OCI-M1 (cell line): ENCODE results near the gene FBXO8.
A peak's percentile ranks its signal among the peaks of the same experiment; 100 is the strongest.
"Not testable (repeated sequence)": the region's sequence is repeated elsewhere in the genome, so short reads cannot be mapped to it uniquely, and the experiment has no call there.

Experiments used
- DNase-seq: peaks from one replicate; lab custom pipeline; 2025; lab: John Stamatoyannopoulos, UW

FBXO8 gene, protein sequence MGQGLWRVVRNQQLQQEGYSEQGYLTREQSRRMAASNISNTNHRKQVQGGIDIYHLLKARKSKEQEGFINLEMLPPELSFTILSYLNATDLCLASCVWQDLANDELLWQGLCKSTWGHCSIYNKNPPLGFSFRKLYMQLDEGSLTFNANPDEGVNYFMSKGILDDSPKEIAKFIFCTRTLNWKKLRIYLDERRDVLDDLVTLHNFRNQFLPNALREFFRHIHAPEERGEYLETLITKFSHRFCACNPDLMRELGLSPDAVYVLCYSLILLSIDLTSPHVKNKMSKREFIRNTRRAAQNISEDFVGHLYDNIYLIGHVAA

DNA sequence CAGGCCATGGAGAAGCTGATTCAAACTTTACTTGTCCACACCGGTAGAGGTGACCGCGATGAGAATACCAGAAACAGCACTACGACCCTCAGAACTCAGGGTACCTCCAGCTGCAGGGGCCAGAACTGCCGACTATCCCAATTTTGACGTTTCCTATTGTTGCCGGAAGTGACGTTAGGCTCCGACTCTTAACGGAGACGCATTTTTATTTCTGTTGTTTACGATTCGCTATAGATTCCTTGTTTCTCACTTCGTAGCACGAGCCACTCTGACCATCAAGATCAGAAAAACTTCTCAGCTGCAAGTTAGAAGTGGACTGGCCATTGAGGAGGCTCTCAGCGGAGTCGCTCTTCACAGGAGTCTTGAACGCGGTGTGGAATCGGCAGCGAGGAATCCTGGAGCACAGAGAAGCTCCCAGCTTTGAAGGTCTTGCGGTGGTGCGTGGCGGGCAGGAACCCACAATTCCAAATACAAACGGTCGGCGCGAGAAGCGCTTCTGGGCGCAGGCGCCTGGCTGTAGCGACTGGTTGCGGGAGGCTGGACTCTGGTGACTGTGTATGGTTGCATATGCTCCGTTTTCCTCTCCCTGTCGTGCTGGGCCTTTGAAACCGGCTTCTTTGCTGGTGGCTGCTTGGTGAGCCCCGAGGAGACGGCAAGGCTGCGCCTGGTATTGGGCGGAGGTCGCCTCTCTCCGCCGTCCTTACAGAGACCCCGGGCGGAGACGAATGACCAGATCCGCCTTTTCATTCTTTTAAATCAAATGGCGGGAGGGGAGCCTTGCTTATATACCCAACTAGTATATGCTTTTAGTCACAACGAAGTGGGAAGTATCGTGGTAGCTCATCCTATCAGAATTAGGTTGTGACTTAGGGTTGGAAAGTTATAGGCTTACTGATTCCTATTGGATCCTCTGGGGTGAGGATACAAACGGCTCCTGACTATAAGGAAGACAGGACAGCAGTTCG, at the start of gene FBXO8, which contains the start of gene CEP44:
Gene FBXO8, minus strand, starts transcription at position 161 of the 965 bp plus-strand sequence. CDS start 20,575 bp downstream, outside the sequence.
Gene CEP44, plus strand, starts transcription at position 405 of the 965 bp plus-strand sequence. CDS start 15,211 bp downstream, outside the sequence.
- peak; percentile 89 for DNase-seq

DNA sequence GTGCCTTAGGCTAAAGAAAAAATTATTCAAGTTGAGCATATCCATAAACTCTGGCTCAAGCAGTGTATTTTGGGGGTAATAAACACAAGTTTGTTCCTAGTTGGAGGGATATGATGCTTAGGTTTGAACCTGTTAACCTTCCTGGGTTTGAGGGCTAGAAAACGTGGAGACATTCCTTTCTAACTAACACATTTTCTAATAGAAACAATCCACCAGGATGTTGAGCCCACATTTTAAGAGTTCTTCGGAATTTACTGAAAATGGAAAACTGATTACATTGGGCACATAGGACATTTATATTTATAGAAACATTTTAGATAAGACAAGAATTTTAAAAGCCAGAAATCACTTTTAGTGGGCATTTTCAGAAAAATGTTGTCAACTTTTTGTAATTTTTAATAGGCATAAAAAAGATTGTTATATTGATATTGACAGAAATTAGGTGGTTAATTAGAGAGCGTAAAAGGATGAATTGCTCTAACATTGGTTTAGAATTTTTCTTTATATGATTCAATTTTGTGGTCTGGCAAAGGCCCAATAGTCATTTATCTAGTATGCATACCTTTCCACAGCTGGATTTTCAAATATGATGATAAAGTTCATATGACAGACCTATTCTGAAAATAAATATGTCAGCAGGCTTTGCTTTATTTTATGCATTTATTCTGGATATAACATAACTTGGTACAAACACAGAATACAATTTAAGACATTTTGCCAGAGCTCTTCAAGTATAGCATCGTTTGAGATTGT, 49.5 kb upstream of the FBXO8 start:
- DNase-seq: no peak

DNA sequence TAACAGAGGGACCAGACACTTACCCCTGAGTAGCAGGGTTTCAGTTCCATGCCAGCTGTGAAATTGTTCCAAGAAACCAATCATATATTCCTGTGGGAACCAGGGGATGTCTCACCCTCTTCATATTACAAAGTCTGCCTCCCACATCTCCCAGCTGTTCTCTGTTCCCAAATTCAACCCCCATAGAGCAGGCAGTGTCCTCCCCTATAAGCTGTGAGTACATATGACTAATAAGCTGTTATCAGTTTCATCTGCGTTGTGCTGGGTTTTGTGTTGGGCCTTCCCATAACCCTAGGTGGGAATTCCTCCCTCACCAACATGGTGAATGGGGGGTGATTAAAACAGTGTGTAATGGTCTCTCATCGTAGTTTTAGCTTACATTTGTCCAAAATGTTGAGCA, 41.3 kb upstream of the FBXO8 start:
- DNase-seq: no peak

DNA sequence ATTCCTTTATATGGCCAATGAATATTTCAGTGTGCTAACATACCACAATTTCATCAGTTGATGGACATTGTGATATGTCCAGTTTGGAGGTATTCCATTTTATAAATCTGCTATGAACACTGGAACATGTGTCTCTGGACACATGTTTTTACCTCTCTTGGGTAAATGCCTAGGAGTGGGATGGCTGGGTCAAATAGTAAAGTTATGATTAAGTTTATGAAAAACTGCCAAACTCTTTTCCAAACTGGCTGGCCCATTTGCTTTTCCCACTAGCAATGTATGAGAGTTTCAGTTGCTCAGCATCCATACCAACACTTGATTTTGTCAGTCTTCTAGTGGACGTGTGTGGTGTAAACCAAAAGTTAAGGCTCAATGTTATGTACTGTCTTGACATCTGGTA, 40.8 kb upstream of the FBXO8 start:
- DNase-seq: no peak

DNA sequence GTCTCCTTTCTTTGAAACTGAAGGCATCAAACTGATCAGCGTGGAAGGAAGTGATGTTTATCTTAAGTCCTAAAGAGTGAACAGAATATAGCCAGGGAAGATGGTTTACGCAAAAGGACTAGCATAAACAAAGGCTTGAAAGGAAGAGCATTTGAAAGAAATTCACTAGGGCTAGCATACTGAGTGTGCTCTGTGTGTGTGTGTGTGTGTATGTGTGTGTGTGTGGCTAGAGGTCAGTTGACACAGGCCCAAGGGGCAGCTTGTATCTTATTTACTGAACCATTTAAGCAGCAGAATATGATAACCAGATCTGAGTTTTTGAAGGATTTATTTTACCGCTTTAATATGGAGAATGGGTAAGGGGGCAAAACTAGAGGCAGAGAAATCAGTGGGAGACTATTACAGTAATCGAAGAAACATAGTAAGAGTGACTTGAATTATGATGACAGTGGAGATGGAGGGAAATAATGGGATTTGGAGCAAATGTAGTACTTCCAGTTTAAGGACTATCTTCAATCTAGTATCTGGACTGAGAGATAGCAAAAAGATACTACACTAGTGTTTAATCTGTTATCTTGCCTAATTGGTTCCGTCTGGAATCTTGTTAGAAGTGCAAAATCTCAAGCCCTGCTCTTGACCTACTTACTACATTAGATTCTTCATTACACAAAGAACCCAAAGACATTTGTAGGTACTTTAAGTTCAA, 37.2 kb upstream of the FBXO8 start:
- peak; percentile 76 for DNase-seq

DNA sequence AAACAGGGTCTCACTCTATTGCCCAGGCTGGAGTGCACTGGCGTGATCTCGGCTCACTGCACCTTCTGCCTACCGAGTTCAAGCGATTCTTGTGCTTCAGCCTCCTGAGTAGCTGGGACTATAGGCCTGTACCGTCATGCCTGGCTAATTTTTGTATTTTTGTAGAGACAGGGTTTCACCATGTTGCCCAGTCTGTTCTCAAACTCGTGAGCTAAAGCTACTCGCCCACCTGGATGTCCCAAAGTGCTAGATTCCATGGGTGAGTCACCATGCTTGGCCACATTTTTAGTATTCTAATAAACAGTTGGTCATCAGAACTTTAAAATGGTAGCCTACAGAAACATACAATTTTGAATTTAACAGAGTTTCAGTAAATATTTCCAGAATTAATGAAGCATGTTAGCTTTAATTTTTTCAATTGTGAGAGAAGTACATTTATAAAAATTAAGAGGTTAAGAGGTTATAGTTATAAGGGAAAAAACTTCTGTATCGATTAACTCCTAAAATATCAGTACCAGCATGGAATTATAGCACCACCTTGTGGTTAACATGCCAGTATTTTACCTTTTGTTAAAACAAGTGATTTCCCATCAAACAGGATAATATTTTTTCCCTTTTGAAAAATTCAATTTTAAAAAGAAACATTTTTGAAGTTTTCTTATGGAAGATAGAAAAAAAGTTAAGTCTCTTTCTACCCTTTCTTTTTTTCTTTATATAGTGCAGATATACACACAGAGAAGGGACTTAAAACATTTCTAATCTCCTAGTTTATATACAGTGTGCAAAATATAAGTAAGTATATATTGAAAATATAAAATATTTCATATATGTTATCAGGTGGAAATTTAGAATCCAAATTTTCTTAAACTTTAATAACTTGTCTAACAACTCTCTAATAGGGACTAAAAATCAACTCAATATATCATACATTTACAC, 35.6 kb upstream of the FBXO8 start:
- peak; percentile 71 for DNase-seq

DNA sequence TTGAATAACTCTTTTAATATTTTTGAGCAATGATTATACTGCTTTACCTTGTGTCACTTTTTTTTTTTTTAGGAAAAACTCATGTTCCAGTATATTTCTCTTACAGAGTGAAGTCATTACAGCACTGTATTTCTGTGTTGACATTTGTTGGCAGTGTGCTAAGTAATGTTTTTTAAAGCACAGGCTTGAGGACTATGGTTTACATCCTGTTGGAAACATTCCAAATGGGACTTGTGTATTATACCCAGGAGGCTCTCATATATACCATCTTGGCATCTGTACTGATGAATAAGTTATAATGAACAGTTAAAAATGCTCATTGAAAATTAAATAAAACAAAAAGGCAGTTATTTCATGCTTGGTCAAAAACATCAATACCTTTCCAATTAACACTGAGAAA, 34.1 kb upstream of the FBXO8 start:
- no peak for DNase-seq

DNA sequence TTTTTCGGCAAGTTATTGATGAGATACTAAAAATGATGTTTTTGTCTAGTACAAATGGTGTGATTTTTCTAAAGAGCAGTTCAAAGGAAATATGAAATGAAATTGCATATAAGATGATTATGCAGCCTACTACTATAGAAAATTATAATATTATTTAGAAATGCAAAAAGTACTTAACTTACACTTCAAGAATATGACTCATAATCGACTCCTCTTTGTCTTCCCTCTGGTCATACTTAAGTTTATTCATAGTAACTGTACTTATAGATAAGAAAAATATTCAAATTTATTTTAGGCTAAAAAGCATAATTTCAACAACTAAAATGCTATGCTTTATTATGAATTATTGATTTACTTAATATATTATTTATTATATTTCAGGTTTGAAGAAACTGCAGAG, 33.5 kb upstream of the FBXO8 start:
- DNase-seq: no peak

DNA sequence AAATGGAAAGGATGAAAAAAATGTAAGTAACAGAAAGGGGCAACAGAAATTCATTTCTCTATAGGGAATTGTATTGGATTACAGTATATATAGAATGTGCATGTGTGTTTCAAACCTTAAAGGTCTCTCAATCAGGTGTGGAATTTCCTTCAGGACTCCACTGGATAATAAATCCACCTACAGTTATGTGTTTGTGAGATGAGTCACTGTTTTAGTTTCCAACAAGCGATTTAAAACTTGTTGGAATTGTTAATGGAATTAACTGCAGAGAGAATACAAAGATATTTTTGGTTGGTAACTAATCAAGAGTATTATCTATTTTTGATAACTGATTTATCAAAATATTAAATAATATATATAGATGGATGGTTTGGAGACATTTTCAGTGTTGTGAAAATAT, 33.1 kb upstream of the FBXO8 start:
- no peak for DNase-seq

DNA sequence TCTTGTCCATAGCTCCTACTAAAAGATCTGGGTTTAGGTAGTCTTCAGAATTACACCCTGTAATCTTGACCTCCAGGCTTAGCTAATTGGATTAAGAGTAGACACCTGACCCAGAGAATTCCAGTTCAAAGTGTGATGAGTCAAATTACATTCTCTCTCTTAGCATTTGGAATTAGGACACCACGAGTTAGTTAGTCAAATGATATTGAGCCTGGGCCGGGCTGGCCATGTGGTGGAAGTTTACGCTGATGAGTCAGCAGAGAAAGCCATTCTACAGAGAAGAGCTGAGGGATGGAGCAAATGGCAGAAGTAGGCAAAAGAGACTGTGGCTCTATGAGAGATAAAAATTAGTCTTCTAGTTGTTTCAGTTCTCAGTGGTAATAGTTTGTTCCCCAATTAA, 31.3 kb upstream of the FBXO8 start:
- peak; percentile 79 for DNase-seq

DNA sequence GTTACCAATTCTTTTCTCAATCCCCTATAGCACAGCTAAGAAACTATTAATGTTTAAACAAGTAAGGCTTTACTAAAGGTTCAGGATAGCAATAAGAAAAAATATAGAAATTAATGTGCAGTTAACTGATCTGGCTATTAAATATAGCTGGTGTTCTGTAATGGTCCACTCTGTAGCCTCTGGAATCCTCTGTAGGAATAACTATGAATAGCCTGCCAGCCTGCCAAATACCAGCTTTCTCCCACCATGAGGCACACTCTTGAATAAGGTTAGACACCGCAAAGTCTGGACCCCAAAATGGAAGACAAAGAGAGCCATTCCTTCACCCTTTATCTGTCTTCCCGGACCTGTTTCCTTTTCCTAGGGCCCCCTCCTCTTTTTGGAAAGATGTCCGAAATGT, 30.8 kb upstream of the FBXO8 start:
- DNase-seq: no peak

DNA sequence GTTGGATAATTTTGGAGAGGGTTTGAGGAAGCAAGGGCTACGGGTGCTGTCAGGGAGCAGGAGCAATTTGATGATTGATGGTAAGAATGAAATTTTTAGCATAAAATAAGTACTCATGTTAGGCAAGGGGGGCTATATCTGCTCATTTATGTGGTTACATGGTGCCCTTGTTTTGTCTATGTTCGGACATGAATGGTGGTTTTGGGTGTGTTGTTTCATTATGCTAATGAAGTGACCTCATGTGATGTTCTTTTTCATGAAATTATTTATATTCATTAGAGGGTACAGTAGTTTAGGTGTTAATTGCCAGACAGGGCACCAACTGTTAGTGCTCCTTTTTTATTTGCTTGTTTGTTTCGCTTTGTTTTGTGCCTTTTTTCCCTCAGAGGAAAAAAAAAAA, 29.5 kb upstream of the FBXO8 start:
- no peak for DNase-seq

DNA sequence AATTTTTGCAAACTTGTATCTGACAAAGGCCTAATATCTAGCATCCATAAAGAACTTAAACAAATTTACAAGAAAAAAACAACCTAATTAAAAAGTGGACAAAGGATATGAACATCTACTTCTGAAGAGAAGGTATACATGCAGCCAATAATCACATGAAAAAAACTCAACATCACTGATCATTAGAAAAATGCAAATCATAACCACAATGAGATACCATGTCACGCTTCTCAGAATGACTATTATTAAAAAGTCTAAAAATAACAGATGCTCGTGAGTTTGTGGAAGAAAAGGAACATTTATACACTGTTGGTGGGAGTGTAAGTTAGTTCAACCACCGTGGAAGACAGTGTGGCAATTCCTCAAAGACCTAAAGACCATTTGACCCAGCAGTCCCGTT, 24.2 kb upstream of the FBXO8 start:
- no peak for DNase-seq

DNA sequence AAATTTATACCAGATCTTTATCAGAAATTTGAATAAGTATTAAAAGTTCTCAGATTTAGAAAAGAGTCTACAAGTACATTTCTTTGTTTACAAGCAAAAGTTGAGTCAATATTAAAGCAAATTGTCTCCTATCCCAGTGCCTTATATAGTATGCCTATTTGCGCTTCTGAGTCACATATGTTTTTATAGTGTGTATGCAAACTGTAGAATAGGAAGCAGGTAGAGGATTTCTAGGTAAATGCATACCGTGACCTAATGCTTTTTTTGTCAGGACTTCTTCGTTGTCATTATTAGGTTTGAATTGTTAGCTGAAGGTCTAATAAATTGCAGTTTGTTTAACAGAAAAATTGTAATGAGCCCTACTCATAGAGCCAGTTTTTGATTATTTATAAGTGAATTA, 22.5 kb upstream of the FBXO8 start:
- no peak for DNase-seq

DNA sequence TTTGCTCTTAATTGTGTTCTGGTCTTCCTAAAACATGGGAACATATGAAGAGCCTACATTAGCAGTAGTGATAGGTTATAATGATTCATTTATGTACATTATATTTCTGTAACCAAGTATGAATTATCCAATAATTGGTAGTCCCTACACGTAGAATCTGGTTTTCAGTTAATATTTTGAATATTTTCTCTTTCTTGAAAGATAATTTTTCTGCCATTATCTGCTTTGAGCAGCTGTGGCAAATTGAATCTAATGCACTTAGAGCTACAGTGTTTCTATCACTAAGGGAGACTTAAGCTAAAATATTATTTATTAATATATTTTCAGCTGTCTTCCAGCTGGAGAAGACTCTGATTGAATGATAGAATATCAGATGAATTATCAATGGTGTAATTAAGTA, 21.2 kb upstream of the FBXO8 start:
- DNase-seq: no peak

DNA sequence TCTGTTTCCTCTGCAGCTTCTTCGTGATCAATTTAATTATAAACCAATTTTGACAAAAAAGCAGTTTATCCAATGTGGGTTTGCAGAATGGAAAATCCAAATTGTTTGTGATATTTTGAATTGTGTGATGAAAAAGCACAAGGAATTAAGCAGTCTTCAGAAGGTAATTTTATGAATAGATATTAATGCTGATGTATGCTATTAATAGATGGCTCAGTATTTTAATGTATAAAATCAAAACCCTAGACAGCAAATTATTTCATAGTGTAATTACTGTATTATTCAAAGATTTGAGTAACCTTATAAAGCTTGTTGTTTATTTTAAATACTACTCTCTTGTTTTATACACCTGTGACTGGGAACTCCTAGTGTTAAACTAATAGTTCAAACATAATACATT, 20.2 kb upstream of the FBXO8 start:
- no peak for DNase-seq

DNA sequence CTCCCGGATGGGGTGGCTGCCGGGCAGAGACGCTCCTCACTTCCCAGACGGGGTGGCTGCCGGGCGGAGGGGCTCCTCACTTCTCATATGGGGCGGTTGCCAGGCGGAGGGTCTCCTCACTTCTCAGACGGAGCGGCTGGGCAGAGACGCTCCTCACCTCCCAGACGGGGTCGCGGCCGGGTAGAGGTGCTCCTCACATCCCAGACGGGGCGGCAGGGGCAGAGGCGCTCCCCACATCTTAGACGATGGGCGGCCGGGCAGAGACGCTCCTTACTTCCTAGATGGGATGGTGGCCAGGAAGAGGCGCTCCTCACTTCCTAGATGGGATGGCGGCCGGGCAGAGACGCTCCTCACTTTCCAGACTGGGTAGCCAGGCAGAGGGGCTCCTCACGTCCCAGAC, 11.7 kb upstream of the FBXO8 start:
- DNase-seq: not testable (repeated sequence)

DNA sequence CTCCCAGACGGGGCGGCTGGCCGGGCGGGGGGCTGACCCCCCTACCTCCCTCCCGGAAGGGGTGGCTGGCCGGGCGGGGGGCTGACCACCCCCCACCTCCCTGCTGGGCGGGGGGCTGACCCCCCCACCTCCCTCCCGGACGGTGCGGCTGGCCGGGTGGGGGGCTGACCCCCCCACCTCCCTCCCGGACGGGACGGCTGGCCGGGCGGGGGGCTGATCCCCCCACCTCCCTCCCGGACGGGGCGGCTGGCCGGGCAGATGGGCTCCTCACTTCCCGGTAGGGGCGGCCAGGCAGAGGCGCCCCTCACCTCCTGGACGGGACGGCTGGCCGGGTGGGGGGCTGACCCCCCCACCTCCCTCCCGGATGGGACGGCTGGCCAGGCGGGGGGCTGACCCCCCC, 11.2 kb upstream of the FBXO8 start:
- not testable (repeated sequence) for DNase-seq

DNA sequence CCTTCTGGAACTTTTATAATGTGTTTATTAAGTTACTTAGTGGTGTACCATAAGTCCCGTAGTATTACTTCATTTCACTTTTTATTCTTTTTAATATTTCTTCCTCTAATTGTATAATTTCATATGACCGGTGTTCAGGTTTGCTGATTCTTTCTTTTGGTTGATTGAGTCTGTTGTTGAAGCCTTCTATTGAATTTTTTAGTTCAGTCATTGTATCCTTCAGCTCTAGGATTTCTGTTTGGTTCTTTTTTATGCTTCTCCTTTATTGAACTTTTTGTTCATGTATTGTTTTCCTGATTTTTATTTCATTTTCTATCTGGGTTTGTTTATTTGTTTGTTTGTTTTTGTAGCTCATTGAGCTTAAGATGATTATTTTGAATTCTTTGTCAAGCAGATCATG, 9.0 kb upstream of the FBXO8 start:
- no peak for DNase-seq

DNA sequence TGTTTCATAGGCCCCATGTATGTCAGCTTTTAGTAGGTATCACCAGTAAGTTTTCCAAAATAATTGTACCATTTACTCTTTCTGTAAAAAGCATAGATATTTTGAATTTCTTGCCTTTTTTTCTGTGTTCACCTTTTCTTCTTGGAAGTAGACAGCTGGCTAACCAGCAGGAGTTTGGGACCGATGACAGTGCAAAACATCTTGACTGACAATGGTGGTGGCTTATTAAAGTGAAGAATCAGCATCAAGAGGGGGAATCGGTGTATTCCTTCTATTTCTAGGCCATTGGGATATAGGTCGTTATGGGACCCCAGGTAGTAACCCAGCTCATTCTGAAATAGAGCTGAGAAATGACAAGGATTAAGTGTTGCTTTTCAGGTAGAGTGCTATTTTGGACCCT, 3.4 kb upstream of the FBXO8 start:
- no peak for DNase-seq

DNA sequence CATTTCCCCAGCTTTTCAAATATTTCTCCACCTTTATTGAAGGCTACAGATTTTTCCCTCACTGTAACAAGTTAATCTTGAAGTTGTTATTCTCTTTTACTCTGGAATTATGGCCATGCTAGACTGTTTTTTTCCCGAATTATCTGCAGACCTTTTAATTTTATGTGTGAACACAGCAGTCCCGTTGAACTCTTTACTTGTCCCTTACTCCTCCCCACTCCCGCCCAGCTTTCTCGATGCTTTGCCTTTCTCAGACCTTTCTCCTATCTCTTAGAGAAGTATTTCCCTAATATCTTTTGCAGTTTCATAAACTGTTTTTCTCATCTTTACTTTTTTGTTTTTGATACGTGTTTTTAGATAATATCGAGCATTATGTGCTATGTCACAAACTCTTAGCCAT, 1.0 kb upstream of the FBXO8 start:
- DNase-seq: peak; percentile 71
